Cardiac fibroblast (primary cell): ENCODE results near the gene WDR45B.

Experiments
- DNase-seq, 2 donors: peaks; one replicate each; pipeline versions ENCODE4 v3.0.0 to v3.0.0-alpha.2; 2010; ENCODE audit warnings: low read depth in 2 of 2
- H3K4me3 ChIP-seq, 2 donors: replicated peaks in 1 of 2; 1 replicate in 1 of 2; 2 replicates in 1 of 2; pipeline ENCODE4 v1.5.1; 2011; ENCODE audit warnings: low read depth in 2 of 2, low read length in 2 of 2, mild to moderate bottlenecking in 2 of 2, moderate library complexity in 1 of 2
- TF ChIP-seq, protein P1 (sequence below): IDR thresholded peaks from one replicate; pipeline ENCODE4 v1.5.1; 2011; ENCODE audit warnings: low read depth, mild to moderate bottlenecking, low read length, inconsistent platforms

The WDR45B gene

DNA sequence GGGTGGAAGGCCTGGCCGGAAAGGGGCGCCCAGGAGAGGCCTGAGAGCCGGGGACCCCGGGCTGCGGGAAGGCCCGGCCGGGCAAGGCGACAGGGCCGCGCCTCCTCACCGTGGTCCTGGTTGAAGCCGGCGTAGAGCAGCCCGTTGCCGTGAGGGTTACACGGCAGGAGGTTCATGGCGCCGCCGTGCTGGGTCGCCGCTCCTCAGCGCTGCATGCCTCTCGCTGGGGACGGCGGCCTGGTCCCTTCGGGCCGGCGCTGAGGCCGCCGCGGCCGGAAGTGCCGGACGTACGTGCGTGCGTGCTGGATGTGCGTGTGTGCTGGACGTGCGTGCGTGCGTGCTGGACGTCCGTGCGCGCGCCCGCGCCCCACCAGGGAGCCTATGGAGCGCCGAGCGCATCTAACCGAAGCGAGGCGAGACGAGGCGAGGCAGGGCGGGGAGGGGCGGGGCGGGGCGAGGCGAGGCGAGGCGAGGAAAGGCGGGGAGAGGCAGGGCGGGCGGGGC lies at the start of gene WDR45B:
Gene WDR45B, minus strand, starts transcription at position 280 of the 504 bp plus-strand sequence. Its CDS starts 104 bp downstream, at position 176.
- TF ChIP-seq, protein P1, sequence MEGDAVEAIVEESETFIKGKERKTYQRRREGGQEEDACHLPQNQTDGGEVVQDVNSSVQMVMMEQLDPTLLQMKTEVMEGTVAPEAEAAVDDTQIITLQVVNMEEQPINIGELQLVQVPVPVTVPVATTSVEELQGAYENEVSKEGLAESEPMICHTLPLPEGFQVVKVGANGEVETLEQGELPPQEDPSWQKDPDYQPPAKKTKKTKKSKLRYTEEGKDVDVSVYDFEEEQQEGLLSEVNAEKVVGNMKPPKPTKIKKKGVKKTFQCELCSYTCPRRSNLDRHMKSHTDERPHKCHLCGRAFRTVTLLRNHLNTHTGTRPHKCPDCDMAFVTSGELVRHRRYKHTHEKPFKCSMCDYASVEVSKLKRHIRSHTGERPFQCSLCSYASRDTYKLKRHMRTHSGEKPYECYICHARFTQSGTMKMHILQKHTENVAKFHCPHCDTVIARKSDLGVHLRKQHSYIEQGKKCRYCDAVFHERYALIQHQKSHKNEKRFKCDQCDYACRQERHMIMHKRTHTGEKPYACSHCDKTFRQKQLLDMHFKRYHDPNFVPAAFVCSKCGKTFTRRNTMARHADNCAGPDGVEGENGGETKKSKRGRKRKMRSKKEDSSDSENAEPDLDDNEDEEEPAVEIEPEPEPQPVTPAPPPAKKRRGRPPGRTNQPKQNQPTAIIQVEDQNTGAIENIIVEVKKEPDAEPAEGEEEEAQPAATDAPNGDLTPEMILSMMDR, result no peak
- DNase-seq, result peak; percentile 97 to 99
- H3K4me3 ChIP-seq, result peak within 1 kb of the TSS; percentile 91 to 94

DNA sequence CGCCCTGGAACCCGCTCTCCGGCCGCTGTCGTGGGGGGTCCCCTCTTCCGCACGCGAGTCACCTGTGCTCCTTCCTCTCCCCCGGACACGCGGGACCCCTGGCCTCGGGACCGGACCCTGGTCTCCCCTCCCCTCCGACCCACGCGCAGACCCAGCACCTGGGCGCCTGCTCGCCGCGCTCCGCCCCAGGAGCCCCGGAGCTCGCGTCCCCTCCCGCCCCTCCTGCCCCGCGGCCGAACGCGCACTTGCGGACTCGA lies 49.5 kb upstream of the WDR45B start:
- H3K4me3 ChIP-seq, result peak overlapping the region; percentile 62 to 70
- TF ChIP-seq, protein P1, result no peak
- DNase-seq, result no peak

DNA sequence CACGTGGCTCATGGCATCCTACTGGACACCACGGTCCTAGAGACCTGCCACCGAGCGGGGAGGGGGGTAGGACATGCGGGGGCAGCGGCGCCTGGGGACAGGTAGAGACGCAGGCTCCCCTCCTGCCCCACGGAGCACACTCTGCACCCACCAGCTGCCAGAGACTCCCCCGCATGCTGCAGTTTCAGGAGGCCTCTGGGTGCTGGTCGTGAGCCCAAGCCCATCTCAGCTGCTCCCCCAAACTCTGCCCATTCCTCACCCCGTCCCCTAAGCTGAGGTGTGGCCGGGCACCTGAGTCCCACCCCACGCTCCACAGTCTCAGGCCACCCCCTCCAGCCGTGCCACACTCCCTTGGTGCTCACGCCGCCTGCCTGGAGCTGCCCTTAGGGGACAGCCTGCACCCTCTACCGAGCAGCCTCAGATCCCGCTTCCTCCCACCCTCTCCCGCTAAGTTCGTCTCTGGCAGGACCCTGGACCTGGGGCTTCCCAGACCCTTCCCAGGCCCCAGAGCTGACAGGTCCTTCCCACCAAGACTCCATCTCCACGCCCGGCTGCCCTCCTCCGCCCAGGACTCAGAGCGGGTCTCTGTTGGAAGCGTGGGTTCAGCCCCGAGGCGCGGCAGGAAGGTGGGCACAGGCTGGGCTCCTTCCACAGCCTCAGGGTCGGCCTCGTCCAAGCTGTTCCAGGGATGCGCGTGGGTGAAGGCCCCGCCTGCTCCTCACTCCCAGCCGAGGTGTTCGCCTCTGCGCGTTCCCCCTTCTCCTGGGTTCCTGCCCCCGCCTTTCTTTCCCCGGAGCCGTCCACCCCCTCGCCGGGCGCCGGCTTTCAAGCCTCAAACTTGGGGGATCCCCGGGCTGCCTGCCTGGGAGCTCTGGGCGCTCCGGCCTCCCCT lies 48.9 kb upstream of the WDR45B start:
- DNase-seq, result peak in 1 of 2 donors; percentile 4
- TF ChIP-seq, protein P1, result no peak
- H3K4me3 ChIP-seq, result peak overlapping the region; percentile 62 to 70

- TF ChIP-seq, protein P1, result no peak
- no peak overlapping the region for H3K4me3 ChIP-seq
- no peak for DNase-seq
Measured at GRCh38 chr17:82696259-82696658, 48.0 kb upstream of the WDR45B start.

DNA sequence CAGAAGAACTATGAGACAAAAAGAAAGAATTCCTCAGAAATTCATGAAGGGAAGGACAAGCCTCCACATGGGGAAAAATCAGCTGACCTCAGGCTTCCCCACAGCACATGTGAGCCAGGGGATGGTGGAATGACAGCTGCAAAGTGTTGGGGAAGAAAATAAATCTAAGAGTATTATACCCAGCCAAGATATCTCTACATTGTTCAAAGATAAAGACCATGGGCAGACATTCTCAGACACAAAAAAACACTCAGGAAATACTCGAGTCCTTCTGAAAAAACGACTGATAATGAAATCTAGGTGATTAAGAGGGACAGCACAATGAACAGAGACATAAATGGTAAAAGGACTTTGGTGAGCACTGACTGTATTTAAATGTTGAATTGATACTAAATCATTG lies 46.4 kb upstream of the WDR45B start:
- TF ChIP-seq, protein P1, result no peak
- H3K4me3 ChIP-seq, result no peak overlapping the region
- DNase-seq, result no peak

GRCh38 chr17:82693168-82693867 lies 45.1 kb upstream of the WDR45B start:
- no peak for DNase-seq
- TF ChIP-seq, protein P1, result no peak
- H3K4me3 ChIP-seq, result no peak overlapping the region
